ENCODE measurements around the gene UPF3A. TPM values are rescaled to one million over a fixed set of nuclear protein-coding genes. Genes with fewer than 3 reads are reported as not detected.
A peak's percentile ranks its signal among the peaks of the same experiment; 100 is the strongest.

UPF3A gene
- total and polyA plus RNA-seq, 10 of the 15 experiments (the other 5 are each of a cell fraction or from before 2014, with no cell fraction given), result 18.6 to 61.5 (median 43.3) TPM

DNA sequence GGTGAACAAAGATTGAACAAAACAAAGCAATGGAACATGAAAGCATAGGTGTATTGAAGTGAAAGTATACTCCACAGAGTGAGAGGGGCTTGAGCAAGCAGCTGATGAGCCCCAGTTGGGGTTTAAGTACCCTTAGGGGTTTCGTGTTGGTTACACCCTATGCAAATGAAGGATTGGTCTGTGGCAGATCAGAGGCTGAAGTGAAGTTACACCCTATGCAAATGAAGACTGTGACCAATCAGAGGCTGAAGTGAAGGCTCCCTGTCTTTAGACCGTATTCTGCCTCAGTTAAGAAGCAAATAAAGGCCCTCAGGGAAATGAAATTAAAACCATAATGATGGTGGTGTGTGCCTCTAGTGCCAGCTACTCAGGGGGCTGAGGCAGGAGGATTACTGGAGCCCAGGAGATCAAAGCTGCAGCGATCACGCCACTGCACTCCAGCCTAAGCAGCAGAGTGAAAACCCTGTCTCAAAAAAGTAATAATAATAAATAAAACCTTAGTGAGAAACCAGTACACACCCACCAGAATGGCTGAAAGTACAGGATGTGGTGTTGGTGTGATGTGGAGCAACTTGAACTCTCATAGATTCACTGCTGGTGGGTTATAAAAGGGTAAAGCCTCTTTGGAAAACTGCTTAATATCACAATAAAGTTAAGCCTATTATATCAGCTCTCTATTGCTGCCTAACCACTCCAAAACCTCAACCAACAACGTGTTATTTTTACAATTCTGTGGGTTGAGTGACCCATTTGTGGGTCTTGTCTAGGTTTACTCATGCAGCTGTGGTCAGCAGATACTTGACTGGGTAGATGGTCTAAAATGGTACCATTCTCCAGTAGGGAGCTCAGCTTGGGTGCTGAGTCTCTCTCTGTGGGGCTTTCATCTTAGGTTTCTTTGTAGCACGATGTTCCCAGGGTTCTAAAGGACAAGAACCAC, 12.8 kb upstream of the UPF3A start:
- DNase-seq (ENCODE audit: low read depth, low spot score) (no peak), FAIRE-seq (no peak), ATAC-seq (peak; percentile 66)
- Histone ChIP-seq H3K27me3 (replicated peaks in 1 of 2; ENCODE audit: control insufficient read depth in 2 of 2, insufficient read depth in 2 of 2, low read length in 1 of 2) (no peaks in the 10 kb centered on the region), H4K20me1 (ENCODE audit: control insufficient read depth, insufficient read depth) (no peaks in the 10 kb centered on the region), H3K79me2 (ENCODE audit: control insufficient read depth, insufficient read depth, low read length) (no peaks in the 10 kb centered on the region), H3K36me3 (ENCODE audit: control insufficient read depth in 2 of 2, insufficient read depth in 2 of 2, low read length in 1 of 2) (peaks cover 6 to 18% of the 10 kb centered on the region in 2 experiments; a peak in 3 of 4 replicates), H3K4me2 (ENCODE audit: control insufficient read depth, insufficient read depth) (no peak overlapping the region), H3K9me3 (replicated peaks; ENCODE audit: control insufficient read depth, insufficient read depth, low read length) (peaks cover 7% of the 10 kb centered on the region; the same call in 2 of the 3 replicates), H3K4me3 (no peak overlapping the region), H3K4me1 (ENCODE audit: control insufficient read depth, insufficient read depth, low read length) (peaks cover 7% of the 10 kb centered on the region; the same call in 1 of the 2 replicates), H2AFZ (ENCODE audit: control insufficient read depth, low read depth, low read length) (no peak overlapping the region), H3K9ac (ENCODE audit: control insufficient read depth, insufficient read depth, low read length) (no peak overlapping the region), H3K27ac (ENCODE audit: control insufficient read depth, insufficient read depth) (no peak overlapping the region)
- no TSS peak for BruUV-seq (replicated peaks)
- intact Hi-C loops (cut with micrococcal nuclease; ENCODE audit: unreplicated experiment) (no loop called here), in situ Hi-C loops (cut with MboI) (no loop called here)
- POLR2A ChIA-PET, result interaction anchor here (1.3 kb wide), 1 partner anchor 11 kb away, joined by 4 read pairs; no protein-coding TSS in a partner anchor
- RAD21 ChIA-PET (ENCODE audit: unreplicated experiment), result no interaction called here
- TF ChIP-seq POU2F2 (IDR thresholded peaks at IDR 0.05; ENCODE audit: borderline replicate concordance, low read depth, low read length), result 0 out of 3 replicates have a peak, but pooled peaks have one; percentile 56
- TF ChIP-seq RUNX3 (IDR thresholded peaks at IDR 0.05; ENCODE audit: low read length), result peak; percentile 41
- TF ChIP-seq NR2C2 (IDR thresholded peaks at IDR 0.05; ENCODE audit: borderline replicate concordance, control insufficient read depth, insufficient read length, low read depth), result no peak
- CTCF ChIA-PET, result no interaction called here
- WGBS (ENCODE audit: insufficient coverage, insufficient replicate concordance, low lambda C conversion rate, missing lambda C conversion rate), result 40% methylated on average over 6 of the region's 6 CpGs
- SMC1A ChIA-PET (ENCODE audit: uncharacterized antibody, unreplicated experiment), result no interaction called here

- BruUV-seq (replicated peaks), result no TSS peak
- no peaks in the 10 kb centered on the region for H3K27me3 ChIP-seq (replicated peaks in 1 of 2; ENCODE audit: control insufficient read depth in 2 of 2, insufficient read depth in 2 of 2, low read length in 1 of 2)
- H3K27ac ChIP-seq (ENCODE audit: control insufficient read depth, insufficient read depth), result no peak overlapping the region
- H4K20me1 ChIP-seq (ENCODE audit: control insufficient read depth, insufficient read depth), result no peaks in the 10 kb centered on the region
- no peak overlapping the region for H3K4me3 ChIP-seq
- H2AFZ ChIP-seq (ENCODE audit: control insufficient read depth, low read depth, low read length), result no peak overlapping the region
- H3K4me2 ChIP-seq (ENCODE audit: control insufficient read depth, insufficient read depth), result no peak overlapping the region
- ATAC-seq (peak; percentile 47), FAIRE-seq (no peak), DNase-seq (ENCODE audit: low read depth, low spot score) (no peak)
- no peak for TF ChIP-seq MXI1 (IDR thresholded peaks at IDR 0.05; ENCODE audit: low read depth, low read length)
- no peak for TF ChIP-seq CREM (IDR thresholded peaks at IDR 0.05; ENCODE audit: low read depth)
- TF ChIP-seq POLR2AphosphoS2 (IDR thresholded peaks at IDR 0.05; ENCODE audit: low read depth, low read length), result no peak
- 0 out of 2 replicates have a peak, but pooled peaks have one; percentile 32 for TF ChIP-seq JUNB (IDR thresholded peaks at IDR 0.05)
- peaks cover 5% of the 10 kb centered on the region; the same call in 1 of the 2 replicates for H3K4me1 ChIP-seq (ENCODE audit: control insufficient read depth, insufficient read depth, low read length)
- WGBS (ENCODE audit: insufficient coverage, insufficient replicate concordance, low lambda C conversion rate, missing lambda C conversion rate), result 73% methylated on average over 4 of the region's 4 CpGs
- CTCF ChIA-PET, result no interaction called here
- intact Hi-C loops (cut with micrococcal nuclease; ENCODE audit: unreplicated experiment), result no loop called here
- no peak overlapping the region for H3K9ac ChIP-seq (ENCODE audit: control insufficient read depth, insufficient read depth, low read length)
- in situ Hi-C loops (cut with MboI), result no loop called here
- H3K79me2 ChIP-seq (ENCODE audit: control insufficient read depth, insufficient read depth, low read length), result no peaks in the 10 kb centered on the region
- SMC1A ChIA-PET (ENCODE audit: uncharacterized antibody, unreplicated experiment), result no interaction called here
- H3K36me3 ChIP-seq (ENCODE audit: control insufficient read depth in 2 of 2, insufficient read depth in 2 of 2, low read length in 1 of 2), result peaks cover 5 to 18% of the 10 kb centered on the region in 2 experiments; a peak in 3 of 4 replicates
- POLR2A ChIA-PET, result interaction anchor here (0.6 to 1.3 kb wide), 2 partner anchors 10 to 67 kb away, joined by 4 read pairs; no protein-coding TSS in a partner anchor
- RAD21 ChIA-PET (ENCODE audit: unreplicated experiment), result no interaction called here
- peaks cover 7% of the 10 kb centered on the region; the same call in 2 of the 3 replicates for H3K9me3 ChIP-seq (replicated peaks; ENCODE audit: control insufficient read depth, insufficient read depth, low read length)
Measured at GRCh38 chr13:114269281-114269770, 12.1 kb upstream of the UPF3A start.

All from GM12878 (cell line).